Skeletal muscle satellite cell (primary cell): ENCODE measurements around the gene KLHDC4.
"Not testable (repeated sequence)": the region's sequence is repeated elsewhere in the genome, so short reads cannot be mapped to it uniquely, and the experiment has no call there.

ENCODE experiments used
- H3K27me3 ChIP-seq: 2 replicates; pipeline ENCODE4 v1.7.0; 2013; ENCODE audit warnings: low read length; ENCODE audit not compliant: control insufficient read depth, insufficient read depth
- H3K36me3 ChIP-seq: 2 replicates; pipeline ENCODE4 v1.7.0; 2013; ENCODE audit warnings: mild to moderate bottlenecking, control low read depth, low read length; ENCODE audit not compliant: insufficient read depth
- H3K4me1 ChIP-seq: 2 replicates; pipeline ENCODE4 v1.7.0; 2013; ENCODE audit warnings: low read length; ENCODE audit not compliant: control insufficient read depth, insufficient read depth
- H3K4me2 ChIP-seq: 2 replicates; pipeline ENCODE4 v1.7.0; 2013; ENCODE audit warnings: mild to moderate bottlenecking, low read length
- H3K4me3 ChIP-seq: 2 replicates; pipeline ENCODE4 v1.7.0; 2013; ENCODE audit warnings: low read length
- H3K9ac ChIP-seq: 2 replicates; pipeline ENCODE4 v1.7.0; 2013; ENCODE audit warnings: mild to moderate bottlenecking, low read depth, low read length, moderate library complexity
- H3K9me3 ChIP-seq: replicated peaks from 2 replicates; pipeline ENCODE4 v1.7.0; 2013; ENCODE audit warnings: mild to moderate bottlenecking, control low read depth, low read length

The KLHDC4 gene

GRCh38 chr16:87684711-87685404, 80.9 kb downstream of the KLHDC4 start:
- H3K9ac ChIP-seq: no peak overlapping the region

GRCh38 chr16:87684106-87684677, 81.6 kb downstream of the KLHDC4 start:
- Histone ChIP-seq H3K36me3 (no peaks in the 10 kb centered on the region), H3K9ac (no peak overlapping the region), H3K27me3 (peaks cover 68% of the 10 kb centered on the region), H3K4me2 (no peak overlapping the region), H3K4me3 (no peak overlapping the region), H3K9me3 (no peaks in the 10 kb centered on the region), H3K4me1 (peaks cover 8% of the 10 kb centered on the region)

More at GRCh38 chr16:87684711-87685404, 80.9 kb downstream of the KLHDC4 start:
- no peak overlapping the region for H3K4me2 ChIP-seq
- peaks cover 8% of the 10 kb centered on the region for H3K4me1 ChIP-seq
- H3K9me3 ChIP-seq: no peaks in the 10 kb centered on the region
- H3K4me3 ChIP-seq: no peak overlapping the region
- no peaks in the 10 kb centered on the region for H3K36me3 ChIP-seq
- H3K27me3 ChIP-seq: peaks cover 62% of the 10 kb centered on the region

- H3K4me2 ChIP-seq: no peak overlapping the region
- no peaks in the 10 kb centered on the region for H3K36me3 ChIP-seq
- H3K9me3 ChIP-seq: no peaks in the 10 kb centered on the region
- H3K27me3 ChIP-seq: peaks cover 70% of the 10 kb centered on the region
- peaks cover 8% of the 10 kb centered on the region for H3K4me1 ChIP-seq
- no peak overlapping the region for H3K9ac ChIP-seq
- H3K4me3 ChIP-seq: no peak overlapping the region
Observed at GRCh38 chr16:87682852-87683399, 82.9 kb downstream of the KLHDC4 start.

GRCh38 chr16:87681981-87682570, 83.7 kb downstream of the KLHDC4 start:
- H3K4me3 ChIP-seq: no peak overlapping the region
- H3K9ac ChIP-seq: no peak overlapping the region
- H3K4me2 ChIP-seq: peak overlapping the region; percentile 42
- H3K36me3 ChIP-seq: no peaks in the 10 kb centered on the region
- H3K27me3 ChIP-seq: peaks cover 68% of the 10 kb centered on the region
- no peaks in the 10 kb centered on the region for H3K9me3 ChIP-seq
- peaks cover 8% of the 10 kb centered on the region for H3K4me1 ChIP-seq

- H3K4me3 ChIP-seq, H3K36me3 ChIP-seq, H3K9me3 ChIP-seq, H3K9ac ChIP-seq, H3K4me1 ChIP-seq, H3K4me2 ChIP-seq: not testable (repeated sequence)
- H3K27me3 ChIP-seq: peaks cover 64% of the 10 kb centered on the region
Observed at GRCh38 chr16:87681051-87681602, 84.7 kb downstream of the KLHDC4 start.

- Histone ChIP-seq H3K27me3 (peaks cover 64% of the 10 kb centered on the region), H3K4me3 (no peak overlapping the region), H3K9me3 (no peaks in the 10 kb centered on the region), H3K36me3 (no peaks in the 10 kb centered on the region), H3K4me2 (no peak overlapping the region), H3K9ac (no peak overlapping the region), H3K4me1 (peaks cover 8% of the 10 kb centered on the region)
Observed at GRCh38 chr16:87680272-87680644, 85.5 kb downstream of the KLHDC4 start.

GRCh38 chr16:87679593-87680271, 86.1 kb downstream of the KLHDC4 start:
- Histone ChIP-seq H3K9me3 (no peaks in the 10 kb centered on the region), H3K36me3 (no peaks in the 10 kb centered on the region), H3K4me3 (no peak overlapping the region), H3K9ac (no peak overlapping the region), H3K4me2 (no peak overlapping the region), H3K27me3 (peaks cover 60% of the 10 kb centered on the region), H3K4me1 (peaks cover 8% of the 10 kb centered on the region)

GRCh38 chr16:87678618-87679017, 87.2 kb downstream of the KLHDC4 start:
- H3K4me2 ChIP-seq: no peak overlapping the region
- H3K27me3 ChIP-seq: peaks cover 52% of the 10 kb centered on the region
- H3K9ac ChIP-seq: no peak overlapping the region
- no peak overlapping the region for H3K4me3 ChIP-seq
- H3K36me3 ChIP-seq: no peaks in the 10 kb centered on the region
- peaks cover 8% of the 10 kb centered on the region for H3K4me1 ChIP-seq
- H3K9me3 ChIP-seq: no peaks in the 10 kb centered on the region

- no peaks in the 10 kb centered on the region for H3K36me3 ChIP-seq
- H3K9me3 ChIP-seq: no peaks in the 10 kb centered on the region
- H3K27me3 ChIP-seq: peaks cover 49% of the 10 kb centered on the region
- peaks cover 8% of the 10 kb centered on the region for H3K4me1 ChIP-seq
- H3K4me2 ChIP-seq: no peak overlapping the region
- H3K4me3 ChIP-seq: no peak overlapping the region
- no peak overlapping the region for H3K9ac ChIP-seq
Observed at GRCh38 chr16:87677830-87678229, 88.0 kb downstream of the KLHDC4 start.

- Histone ChIP-seq H3K9me3 (no peaks in the 10 kb centered on the region), H3K4me2 (no peak overlapping the region), H3K9ac (no peak overlapping the region), H3K27me3 (peaks cover 50% of the 10 kb centered on the region), H3K36me3 (no peaks in the 10 kb centered on the region), H3K4me1 (no peaks in the 10 kb centered on the region), H3K4me3 (no peak overlapping the region)
Observed at GRCh38 chr16:87675111-87675719, 90.6 kb downstream of the KLHDC4 start.

- Histone ChIP-seq H3K27me3 (peaks cover 50% of the 10 kb centered on the region), H3K9me3 (no peaks in the 10 kb centered on the region), H3K9ac (no peak overlapping the region), H3K36me3 (no peaks in the 10 kb centered on the region), H3K4me2 (no peak overlapping the region), H3K4me1 (no peaks in the 10 kb centered on the region), H3K4me3 (no peak overlapping the region)
Observed at GRCh38 chr16:87674419-87674818, 91.4 kb downstream of the KLHDC4 start.
